HG03575 (cell line): ENCODE measurements around the gene FSTL4.
"Not testable (repeated sequence)": the region's sequence is repeated elsewhere in the genome, so short reads cannot be mapped to it uniquely, and the experiment has no call there.

Source experiments
- ATAC-seq: cut with Tn5 transposase; IDR thresholded peaks from one replicate; pipeline ENCODE4 v1.9.1; 2021; ENCODE audit not compliant: unreplicated experiment, insufficient number of reproducible peaks, low FRiP score; ENCODE audit errors: extremely low read depth

FSTL4 gene

DNA sequence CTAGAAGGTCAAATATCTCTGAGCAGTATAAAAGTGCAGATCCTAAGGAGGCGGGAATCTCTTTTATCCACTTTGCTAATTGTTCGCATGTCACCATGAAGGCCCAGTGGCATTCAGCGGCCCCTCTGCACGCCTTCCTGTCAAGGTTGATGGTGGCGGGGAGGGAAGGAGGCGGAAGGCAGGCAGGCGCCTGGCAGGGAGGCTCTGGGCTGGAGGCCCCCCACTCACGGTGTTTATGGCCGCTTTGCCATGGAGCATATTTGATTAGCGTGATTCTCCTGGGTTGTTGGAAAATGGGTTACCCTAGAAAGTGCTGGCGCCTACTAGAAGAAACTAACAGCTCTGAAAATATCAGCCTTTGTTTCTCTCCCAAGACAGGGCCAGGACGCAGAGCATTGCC is 209.6 kb downstream of the FSTL4 start:
- no peak for ATAC-seq

DNA sequence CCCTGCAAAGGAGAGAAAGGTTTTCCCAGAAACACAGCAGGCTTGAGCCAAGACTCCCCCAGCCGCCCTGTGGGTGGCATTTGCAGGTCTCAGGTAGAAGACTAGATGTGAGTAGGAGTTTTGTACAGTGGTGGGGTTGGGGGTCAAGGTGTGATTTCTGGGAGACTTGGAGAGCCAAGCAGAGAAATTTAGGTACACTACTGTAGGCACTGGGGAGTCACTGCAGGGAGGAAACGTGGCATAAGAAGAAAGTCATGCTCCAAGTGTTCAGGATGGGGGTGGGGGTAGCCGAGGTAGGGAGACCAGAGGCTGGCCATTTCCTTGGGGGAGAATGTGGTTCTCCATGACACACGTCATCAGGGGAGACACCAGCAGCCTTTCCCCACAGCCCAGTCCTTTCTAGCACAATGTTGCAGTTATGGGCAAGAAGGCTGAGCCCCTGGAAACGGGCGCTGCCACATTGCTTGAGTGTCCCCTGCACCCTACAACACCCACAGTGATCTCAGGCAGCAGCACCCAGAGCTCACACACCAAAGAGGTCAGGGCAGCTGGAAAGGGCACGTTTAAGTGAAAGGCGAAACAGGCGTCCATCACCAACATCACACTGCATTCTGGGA is 210.5 kb downstream of the FSTL4 start:
- no peak for ATAC-seq

DNA sequence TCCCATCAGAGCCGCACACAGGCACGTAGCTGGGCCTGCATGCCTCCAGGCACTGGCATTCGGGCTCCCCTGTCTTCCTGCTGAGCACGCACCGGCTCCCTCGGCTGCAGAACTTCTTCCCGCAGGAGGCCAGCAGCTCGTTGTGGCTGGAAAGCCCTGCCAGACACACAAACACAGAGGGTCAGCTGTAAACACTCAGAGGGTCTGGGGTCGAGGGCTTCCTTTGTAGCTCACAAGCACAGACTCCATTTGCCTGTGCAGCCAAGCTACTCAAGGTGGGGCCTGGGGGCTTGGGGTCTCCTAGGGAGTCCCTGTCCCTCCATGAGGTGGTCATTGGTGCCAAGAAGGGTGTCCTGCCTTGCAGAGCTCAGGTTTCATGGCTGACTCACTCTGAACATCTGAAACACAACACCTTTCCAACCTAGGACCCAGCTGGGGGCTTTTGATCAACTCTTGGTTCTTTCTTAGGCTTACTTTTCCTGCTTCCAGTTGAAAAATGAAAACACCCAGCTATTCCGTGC is 211.4 kb downstream of the FSTL4 start:
- no peak for ATAC-seq

DNA sequence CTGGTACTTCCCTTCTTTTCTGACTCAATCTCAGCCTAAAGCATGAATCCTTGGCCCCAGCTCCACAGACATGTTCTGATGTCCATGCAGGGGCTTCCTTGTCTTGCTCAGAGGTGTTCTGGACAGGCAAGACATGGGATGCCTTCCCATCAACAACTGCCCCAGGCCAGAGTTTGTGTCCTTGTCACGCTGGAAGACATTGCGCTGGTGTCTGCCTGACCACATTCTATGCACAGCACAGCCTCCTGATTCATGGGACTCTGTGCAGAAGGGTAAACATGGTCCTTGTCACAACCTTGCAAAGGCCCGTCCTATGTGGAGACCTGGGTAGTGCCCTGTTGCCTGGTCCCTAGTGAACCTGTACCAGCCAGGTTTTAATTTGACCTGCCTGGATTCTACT is 212.2 kb downstream of the FSTL4 start:
- no peak for ATAC-seq

DNA sequence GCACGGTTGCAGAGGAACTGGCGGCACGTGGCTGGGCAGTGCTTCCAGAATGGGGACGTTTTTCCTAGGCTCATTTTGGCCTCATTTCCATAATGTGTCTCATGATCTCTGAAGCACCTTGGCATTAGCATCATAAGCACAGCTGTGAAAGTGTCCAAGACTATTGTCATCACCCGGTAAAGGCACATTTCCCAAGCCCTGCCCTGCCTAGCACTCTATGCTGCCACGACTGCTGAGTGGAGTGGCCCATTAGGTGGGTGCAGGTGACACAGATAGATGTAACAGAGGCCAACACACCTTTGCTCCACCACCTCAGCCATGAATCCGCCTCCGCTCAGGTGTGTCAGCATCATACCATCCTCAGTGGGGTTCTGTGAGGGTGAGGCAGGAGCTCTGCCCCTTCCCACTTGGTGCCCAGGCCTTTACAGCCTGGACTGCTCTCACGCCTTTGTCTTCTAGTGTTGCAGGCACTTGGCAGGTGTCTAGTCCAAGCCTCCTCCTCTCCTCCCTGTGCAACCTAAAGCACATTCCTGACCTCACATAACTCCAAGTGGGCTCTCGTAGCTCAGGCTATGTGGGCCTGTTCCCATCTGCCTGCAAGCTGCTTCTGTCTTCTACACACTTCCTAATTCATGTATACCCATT is 213.0 kb downstream of the FSTL4 start:
- ATAC-seq, result no peak

DNA sequence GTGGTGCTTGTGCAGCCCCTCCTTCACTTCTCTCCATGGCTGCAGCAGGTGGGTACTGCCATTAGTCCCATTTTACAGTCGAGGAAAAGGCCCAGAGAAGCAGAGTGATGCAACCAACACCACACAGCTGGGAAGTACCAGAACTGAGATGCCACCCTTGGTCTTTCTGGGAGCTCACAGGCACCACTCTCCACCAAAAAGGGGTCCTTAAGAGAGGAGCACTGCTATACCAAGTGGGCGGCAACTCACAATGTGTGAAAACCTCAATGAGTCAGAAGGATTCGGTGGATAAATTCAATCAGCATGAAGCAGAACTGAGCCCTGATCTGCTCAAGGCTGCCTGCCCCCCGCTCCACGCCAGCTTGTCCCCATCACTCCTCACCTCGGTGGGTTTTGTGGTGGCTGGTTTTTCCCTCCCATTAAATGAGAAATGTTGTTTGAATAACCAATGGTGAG is 213.7 kb downstream of the FSTL4 start:
- no peak for ATAC-seq

DNA sequence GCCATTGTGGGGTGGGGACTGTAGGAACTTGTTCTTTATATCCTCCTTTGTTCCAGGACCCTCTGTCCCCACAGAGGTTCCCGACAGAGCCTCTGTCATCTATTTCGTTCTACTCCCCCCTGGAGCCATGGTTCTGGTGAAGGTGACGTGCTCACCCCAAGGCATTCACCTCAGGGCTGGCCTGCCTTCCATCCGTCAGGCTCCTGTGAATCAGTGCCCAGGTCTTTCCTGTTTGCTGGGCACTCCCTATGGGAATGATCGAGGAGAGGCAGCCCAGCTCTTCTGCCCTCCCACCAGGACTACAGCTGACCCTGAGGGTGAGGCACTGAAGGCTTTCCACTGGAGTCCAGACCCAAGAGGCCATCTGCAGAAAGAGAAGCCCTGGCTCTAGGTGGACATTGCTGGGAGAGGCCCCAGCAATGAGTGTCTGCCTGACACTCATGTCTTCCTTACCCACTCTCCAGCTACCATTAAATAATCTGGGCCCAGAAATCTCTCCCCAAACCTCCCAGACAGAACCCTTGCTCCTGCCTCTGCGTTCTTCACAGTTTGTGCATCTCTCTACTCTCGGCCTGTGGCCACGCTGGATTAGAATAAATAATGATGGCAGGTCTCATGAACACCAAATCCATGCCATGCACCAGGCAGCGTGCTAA is 214.2 kb downstream of the FSTL4 start:
- no peak for ATAC-seq

DNA sequence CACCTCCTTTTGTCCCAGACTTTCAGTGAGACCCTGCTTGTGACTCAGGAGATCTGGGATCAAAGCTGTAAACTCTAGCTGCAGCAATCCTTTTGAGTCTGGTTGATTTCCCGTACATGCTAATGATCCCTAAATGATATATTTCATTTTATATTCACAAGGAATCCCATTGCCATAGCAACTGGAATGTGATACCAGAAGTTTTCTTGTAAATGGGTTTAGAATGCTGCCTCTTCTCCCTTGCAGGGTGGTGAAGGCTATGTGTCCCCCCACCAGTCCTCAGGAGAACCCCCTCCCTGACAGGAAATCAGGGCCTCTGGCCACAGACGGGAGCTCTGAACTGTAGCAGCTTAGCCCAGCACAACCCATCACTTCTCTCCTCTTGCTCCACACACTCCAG is 215.0 kb downstream of the FSTL4 start:
- no peak for ATAC-seq

DNA sequence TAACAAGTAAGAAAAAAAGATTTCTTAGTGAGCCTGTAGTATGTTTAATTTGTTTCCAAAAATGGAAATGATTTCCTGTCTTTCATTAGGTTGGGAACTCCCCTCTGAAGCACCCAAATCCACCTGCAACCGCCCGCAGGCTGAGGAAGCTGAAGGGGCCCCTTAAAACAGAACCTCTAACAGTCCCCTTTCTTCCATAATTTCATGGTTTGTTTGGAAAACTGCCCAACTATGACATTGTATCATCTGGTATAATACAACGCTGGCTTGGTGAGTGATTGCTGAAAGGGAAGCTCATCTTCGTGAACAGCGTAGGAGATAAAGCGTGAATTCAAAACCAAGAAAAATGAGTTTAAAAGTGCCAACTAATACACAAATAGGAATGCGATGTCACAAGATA is 215.5 kb downstream of the FSTL4 start:
- no peak for ATAC-seq

DNA sequence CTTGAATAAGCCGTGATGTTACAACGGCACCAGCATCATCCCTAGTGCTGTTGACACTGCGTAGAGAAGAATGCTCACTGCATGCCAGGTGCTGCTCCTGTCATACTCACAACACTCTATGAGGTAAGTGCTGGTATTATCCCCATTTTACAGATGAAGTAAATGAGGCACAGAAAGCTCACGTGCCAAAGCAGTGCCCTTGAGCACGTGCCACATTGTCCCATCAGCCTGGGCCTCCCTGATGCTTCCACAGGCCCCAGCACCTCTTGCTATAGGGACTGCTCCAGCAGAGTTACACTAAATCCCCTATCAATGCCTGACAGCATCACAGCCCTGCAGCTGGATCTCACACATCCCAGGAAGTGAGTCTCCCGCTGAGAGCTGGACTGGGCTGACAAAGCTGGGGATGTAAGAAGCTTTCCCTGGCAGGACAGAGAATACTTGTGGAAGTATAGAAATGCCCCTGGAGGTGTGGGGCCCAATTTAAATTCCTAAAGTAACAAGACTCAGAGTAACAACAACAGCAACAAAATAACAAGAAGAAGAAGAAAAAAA is 216.1 kb downstream of the FSTL4 start:
- no peak for ATAC-seq

DNA sequence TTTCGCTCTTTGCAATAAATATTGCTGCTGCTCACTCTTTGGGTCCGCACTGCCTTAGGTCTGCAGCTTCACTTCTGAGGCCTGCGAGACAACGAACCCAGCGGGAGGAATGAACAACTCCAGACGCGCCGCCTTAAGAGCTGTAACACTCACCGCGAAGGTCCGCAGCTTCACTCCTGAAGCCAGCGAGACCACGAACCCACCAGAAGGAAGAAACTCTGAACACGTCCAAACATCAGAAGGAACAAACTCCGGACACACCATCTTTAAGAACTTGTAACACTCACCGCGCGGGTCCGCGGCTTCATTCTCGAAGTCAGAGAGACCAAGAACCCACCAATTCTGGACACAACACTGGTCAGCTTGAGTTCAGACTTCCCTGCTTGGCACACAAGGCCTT is 217.1 kb downstream of the FSTL4 start:
- ATAC-seq, result not testable (repeated sequence)

DNA sequence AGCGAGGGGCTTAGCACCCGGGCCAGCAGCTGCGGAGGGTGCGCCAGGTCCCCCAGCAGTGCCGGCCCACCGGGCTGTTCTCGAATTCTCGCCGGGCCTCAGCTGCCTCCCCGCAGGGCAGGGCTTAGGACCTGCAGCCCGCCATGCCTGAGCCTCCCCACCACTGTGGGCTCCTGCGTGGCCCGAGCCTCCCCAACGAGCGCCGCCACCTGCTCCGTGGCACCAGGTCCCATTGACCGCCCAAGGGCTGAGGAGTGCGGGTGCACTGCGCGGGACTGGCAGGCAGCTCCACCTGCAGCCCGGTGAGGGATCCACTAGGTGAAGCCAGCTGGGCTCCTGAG is 217.9 kb downstream of the FSTL4 start:
- not testable (repeated sequence) for ATAC-seq

DNA sequence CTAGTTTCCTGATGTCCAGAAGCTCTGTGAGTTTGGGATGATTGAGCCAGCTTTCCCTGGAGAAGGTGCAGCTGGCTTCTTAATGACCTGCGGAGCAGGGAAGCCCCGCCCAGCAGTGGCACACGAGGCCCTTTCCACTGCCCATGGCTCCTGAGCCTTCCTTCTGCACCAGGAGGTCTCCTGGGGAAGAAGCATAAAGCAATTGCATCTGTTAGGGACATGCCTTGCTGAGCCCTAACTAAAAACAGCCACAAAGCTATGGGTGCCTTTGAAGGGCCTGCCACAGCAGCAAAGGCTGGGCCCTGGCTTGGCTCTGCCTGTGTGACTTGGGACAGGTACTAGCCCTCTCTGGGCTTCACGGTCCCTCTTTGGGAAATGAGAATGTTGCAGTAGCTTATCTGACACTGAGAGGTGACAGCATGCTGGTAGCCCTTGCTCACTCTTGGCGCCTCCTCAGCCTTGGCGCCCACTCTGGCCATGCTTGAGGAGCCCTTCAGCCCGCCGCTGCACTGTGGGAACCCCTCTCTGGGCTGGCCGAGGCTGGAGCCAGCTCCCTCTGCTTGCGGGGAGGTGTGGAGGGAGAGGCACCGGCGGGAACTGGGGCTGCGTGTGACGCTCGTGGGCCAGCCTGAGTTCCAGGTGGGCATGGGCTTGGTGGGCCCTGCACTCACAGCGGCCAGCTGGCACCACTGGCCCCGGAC is 218.4 kb downstream of the FSTL4 start:
- ATAC-seq, result no peak

DNA sequence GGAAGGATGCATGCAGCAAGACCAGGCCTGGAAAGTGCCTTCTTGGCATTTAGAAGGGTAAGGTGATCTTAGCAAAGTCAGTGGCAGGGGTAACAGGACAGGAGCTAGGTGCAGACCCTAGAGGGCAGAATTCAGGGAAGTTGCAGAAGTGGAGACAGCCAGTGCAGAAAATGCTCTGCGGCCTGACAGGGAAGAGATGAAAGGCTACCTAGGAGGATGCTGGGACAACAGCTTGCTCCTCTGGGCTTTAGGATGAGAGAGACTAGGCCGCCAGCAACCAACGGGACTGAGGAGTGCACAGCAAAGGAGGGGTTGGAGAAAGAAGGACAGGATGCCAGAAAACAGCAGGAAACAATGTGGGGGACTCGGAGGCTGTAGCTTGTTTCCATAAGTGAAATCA is 219.9 kb downstream of the FSTL4 start:
- ATAC-seq, result no peak

DNA sequence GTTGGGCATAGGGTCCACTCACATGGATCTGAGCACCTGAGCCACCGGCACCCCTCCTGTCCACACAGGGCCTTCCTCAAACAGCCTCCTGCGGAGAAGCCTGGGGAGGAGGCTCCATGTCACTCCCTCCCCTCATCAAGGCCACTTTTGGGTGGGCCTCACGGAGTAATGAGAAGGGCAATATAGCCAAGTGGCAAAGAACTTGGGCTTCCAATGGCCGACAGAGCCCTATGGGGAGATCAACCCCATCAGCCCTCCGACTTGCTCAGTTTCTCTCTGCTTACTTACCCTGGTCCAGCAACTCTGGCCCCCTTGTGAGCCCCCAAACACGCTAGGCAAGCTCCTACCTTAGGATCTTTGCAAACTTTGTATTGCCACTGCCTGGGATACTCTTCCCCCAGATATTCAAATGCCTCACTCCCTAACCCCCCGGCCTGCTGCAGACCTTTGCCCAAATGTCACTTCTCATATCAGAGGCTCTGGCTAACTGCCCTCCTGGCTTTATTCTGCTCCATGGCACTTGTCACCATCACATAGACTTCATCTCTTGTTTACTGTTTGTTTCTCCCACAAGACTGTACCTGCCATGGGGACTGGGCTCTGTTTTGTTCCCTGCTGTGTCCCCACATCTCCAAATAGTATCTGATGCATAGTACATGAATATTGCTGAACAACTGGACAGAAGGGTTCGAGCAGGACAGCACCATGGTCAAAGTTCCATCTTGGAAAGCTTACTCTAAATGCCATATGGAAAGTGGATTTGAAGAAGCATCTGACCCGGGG is 220.8 kb downstream of the FSTL4 start:
- no peak for ATAC-seq

DNA sequence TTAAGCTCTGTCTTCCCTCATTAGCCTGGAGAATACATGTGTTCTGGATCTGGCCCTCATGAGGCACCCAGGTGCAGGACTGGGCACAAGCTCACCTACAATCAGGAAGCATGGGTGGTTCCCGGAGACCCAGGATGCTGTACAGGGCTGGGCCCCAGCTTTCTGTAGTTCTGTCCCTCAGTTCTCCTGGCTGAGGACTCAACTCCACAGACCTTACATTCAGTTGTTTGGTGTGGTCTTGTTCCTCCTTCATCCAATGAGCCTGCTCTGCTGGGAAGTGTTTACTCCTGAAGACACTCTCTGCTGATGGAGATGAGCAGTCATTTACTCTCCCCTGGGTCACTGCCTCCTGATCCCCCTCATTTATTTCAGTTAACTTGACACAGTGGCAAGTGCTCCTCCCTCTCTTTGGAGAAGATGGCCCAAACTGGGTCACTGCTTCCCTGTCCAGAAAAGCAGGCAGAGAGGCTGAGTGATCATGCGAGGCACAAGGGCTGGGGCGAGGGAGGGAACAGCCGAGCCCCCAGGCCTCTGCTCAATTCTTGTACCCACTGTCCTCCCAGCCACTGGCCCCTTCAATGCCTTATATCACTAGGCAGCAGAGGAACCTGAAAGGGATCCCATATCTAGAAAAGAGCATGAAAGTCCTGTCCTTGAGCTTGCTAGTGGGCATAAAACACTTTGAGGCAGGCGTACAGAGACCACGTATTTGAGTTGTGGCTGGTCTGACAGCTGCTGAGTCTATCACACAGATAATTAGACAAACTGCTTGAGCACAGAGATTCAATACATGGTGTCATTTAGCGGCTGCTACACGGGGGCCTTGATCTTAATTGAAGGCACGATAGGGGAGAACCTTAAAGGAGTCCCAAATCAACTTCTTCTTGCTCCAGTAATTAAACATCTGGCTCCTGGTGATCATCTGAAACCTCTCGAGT is 221.7 kb downstream of the FSTL4 start:
- ATAC-seq, result no peak

DNA sequence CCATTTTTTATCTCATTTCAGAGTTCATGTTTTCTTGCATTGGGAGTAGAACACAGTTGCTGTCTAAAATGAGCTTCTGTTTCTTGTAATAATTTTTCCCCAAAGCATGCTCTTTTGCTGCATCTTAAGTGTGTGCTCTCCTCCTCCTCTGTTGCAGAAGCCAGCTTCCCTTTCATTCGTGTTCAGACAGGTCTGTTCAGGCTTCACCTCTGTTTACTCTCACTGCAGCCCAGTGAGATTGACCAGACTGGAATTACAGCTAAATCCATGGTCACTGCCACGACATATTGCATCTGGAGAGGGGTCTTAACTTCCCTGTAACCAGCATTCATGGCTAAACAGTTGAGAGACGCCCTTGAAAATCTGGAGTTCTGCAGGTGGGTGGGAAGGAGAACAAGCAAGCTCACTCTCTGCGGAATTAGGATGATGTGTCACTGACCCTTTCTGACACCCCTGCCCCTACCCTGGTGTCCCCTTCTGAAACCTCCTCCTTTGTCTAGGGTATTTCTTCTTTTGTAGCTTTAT is 223.2 kb downstream of the FSTL4 start:
- no peak for ATAC-seq

DNA sequence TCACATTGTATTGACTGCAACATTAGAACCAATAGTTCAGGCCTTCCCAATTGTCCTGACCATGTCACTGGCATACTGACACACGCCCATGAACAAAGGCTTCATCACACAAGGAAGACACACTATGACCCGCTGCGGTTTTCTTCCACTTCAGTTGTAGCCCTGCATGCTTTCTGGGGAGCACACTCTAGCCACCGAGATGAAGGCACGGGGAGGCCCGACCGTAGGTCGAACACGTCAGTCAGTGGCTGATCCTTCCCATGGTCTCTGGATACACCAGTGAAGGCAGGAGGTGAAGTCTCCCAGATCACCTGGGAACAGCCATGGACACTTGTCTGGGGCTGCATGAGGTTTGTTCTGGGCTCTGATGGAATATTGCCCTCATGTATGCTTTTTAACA is 224.7 kb downstream of the FSTL4 start:
- ATAC-seq, result no peak
